Measurements from ENCODE around the gene CPXM2.
A peak's percentile ranks its signal among the peaks of the same experiment; 100 is the strongest.

Gene CPXM2

GRCh38 chr10:123882681-123883445, 8.7 kb downstream of the CPXM2 start:
- no peak for TF ChIP-seq JUND (IDR thresholded peaks at IDR 0.05; ENCODE audit: low read depth)
- DNase-seq (ENCODE audit: low read depth in 1 of 2, low spot score in 1 of 2) = no peak
- in situ Hi-C loops (cut with HindIII; ENCODE audit: low pct_unique_long_range_greater_than_20kb, low sequenced_read_pairs) = no loop called here

GRCh38 chr10:123882177-123882576, 9.4 kb downstream of the CPXM2 start:
- no peak for TF ChIP-seq JUND (IDR thresholded peaks at IDR 0.05; ENCODE audit: low read depth)

GRCh38 chr10:123879606-123880257, 11.9 kb downstream of the CPXM2 start:
- in situ Hi-C loops (cut with HindIII; ENCODE audit: low pct_unique_long_range_greater_than_20kb, low sequenced_read_pairs) = no loop called here
- TF ChIP-seq JUND (IDR thresholded peaks at IDR 0.05; ENCODE audit: low read depth) = no peak
- no peak for DNase-seq (ENCODE audit: low read depth in 1 of 2, low spot score in 1 of 2)

More at GRCh38 chr10:123882177-123882576, 9.4 kb downstream of the CPXM2 start:
- in situ Hi-C loops (cut with HindIII; ENCODE audit: low pct_unique_long_range_greater_than_20kb, low sequenced_read_pairs) = no loop called here
- no peak for DNase-seq (ENCODE audit: low read depth in 1 of 2, low spot score in 1 of 2)

DNA sequence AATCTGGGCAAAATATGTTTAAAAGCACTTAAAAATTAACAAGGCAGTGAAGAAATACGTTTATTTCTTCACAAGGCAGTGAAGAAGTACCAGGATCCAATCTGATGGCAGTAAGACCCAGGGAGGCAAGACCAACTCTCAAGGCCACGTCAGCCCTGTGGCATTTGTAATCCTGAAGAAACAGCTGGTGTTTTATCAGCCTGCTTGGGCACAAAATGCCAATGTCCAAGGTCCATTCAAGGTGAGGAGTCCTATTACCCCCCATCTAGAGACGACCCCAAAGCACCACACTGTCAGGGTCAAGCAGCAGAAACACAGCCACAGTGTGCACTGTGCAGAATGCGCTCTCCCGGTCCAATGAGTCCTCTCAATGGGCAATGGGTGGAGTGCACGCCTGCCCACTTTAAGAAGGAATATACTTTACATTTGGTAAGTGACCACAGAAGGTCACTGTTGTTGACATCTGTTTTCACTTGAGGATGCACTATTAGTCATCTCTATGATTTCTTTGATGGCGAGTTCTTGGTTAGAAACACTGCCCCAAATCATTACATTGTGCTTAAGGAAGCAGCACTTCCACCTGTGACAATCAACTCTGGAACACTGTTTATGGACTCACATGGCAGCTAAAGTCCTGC, 12.8 kb downstream of the CPXM2 start:
- no peak for DNase-seq (ENCODE audit: low read depth in 1 of 2, low spot score in 1 of 2)
- in situ Hi-C loops (cut with HindIII; ENCODE audit: low pct_unique_long_range_greater_than_20kb, low sequenced_read_pairs) = no loop called here
- no peak for TF ChIP-seq JUND (IDR thresholded peaks at IDR 0.05; ENCODE audit: low read depth)

GRCh38 chr10:123870260-123870659, 21.3 kb downstream of the CPXM2 start:
- in situ Hi-C loops (cut with HindIII; ENCODE audit: low pct_unique_long_range_greater_than_20kb, low sequenced_read_pairs) = no loop called here

DNA sequence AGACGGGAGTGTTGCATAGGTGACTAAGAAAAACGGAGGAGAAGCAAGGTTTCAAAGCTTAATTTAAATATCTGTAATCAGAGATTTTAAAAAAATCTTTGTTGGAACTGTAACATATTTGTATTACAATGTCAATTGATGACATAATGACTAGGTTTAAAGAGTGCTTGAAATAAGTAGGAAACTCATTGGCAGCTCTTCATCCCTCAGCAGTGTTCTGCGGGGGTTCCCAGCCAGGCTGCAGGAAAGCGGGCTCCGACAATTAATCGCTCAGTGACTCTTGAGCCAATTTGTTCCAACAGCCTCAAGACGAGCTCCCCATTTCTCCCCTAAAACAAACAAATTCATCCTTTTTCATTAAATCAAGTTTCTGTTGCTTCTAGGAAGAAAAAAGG, 22.6 kb downstream of the CPXM2 start:
- no peak for TF ChIP-seq JUND (IDR thresholded peaks at IDR 0.05; ENCODE audit: low read depth)
- in situ Hi-C loops (cut with HindIII; ENCODE audit: low pct_unique_long_range_greater_than_20kb, low sequenced_read_pairs) = no loop called here
- DNase-seq (ENCODE audit: low read depth in 1 of 2, low spot score in 1 of 2) = no peak

More at GRCh38 chr10:123870260-123870659, 21.3 kb downstream of the CPXM2 start:
- no peak for DNase-seq (ENCODE audit: low read depth in 1 of 2, low spot score in 1 of 2)
- no peak for TF ChIP-seq JUND (IDR thresholded peaks at IDR 0.05; ENCODE audit: low read depth)

- no peak for TF ChIP-seq JUND (IDR thresholded peaks at IDR 0.05; ENCODE audit: low read depth)
- in situ Hi-C loops (cut with HindIII; ENCODE audit: low pct_unique_long_range_greater_than_20kb, low sequenced_read_pairs) = no loop called here
- DNase-seq (ENCODE audit: low read depth in 1 of 2, low spot score in 1 of 2) = no peak
Measured at GRCh38 chr10:123868038-123869019, 23.3 kb downstream of the CPXM2 start.

DNA sequence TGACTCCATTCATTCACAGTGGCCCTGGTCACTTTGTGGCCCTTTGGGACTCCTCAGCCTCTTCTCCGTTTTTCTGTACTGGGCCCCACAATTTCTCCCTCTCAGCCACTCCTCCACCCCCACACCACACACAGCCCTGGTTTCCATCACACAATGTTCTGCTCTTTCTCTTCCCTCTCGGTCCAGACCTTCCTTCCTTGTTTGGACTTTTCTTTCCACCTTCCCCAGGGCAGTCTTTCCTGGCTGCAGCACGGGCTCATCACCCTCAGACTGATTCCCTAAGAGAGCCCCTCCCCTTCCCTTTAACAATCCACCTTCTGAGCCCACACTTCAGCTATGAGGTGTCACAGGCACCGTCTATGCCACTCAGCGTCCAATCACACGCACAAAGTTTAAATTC, 25.7 kb downstream of the CPXM2 start:
- in situ Hi-C loops (cut with HindIII; ENCODE audit: low pct_unique_long_range_greater_than_20kb, low sequenced_read_pairs) = no loop called here
- TF ChIP-seq JUND (IDR thresholded peaks at IDR 0.05; ENCODE audit: low read depth) = no peak
- DNase-seq (ENCODE audit: low read depth in 1 of 2, low spot score in 1 of 2) = no peak

DNA sequence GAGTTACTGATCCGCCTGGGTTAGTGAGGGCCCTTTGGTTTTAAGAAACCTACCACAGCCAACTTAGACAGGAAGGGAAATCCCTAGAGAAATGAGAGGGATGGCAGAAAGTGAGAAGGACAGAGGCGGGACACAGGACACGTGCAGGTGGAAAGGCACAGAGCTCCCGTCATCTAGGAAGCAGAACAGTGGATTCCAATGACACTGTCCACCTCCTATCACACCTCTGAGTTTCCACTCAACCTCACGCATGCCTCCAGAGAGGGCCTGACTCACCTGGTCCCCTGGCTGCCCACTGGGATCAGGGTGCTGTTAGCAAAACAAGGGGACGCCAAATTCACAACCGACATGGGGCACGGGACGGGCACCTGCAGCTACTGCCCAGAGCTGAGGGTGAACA, 26.3 kb downstream of the CPXM2 start:
- DNase-seq (ENCODE audit: low read depth in 1 of 2, low spot score in 1 of 2) = no peak
- in situ Hi-C loops (cut with HindIII; ENCODE audit: low pct_unique_long_range_greater_than_20kb, low sequenced_read_pairs) = no loop called here
- TF ChIP-seq JUND (IDR thresholded peaks at IDR 0.05; ENCODE audit: low read depth) = no peak

DNA sequence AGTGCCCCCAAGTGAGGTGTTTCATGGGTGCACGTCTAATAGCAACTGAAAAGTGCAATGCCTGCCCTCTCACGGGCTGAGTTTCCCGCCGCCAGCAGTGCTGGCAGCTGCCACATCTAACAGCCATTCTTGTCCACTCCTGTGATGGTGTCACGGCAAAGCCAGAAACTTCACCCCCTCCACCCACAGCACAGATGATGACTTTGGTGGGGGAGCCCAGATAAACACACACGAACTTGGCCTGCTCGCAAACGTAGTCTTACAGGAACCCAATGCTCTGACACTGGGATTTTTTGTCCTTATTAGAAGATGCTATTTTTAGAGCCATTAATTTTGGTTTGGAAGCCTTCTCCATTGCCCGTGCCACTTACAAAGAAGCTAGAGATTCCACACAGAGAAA, 26.7 kb downstream of the CPXM2 start:
- no peak for TF ChIP-seq JUND (IDR thresholded peaks at IDR 0.05; ENCODE audit: low read depth)
- no peak for DNase-seq (ENCODE audit: low read depth in 1 of 2, low spot score in 1 of 2)
- in situ Hi-C loops (cut with HindIII; ENCODE audit: low pct_unique_long_range_greater_than_20kb, low sequenced_read_pairs) = no loop called here

DNA sequence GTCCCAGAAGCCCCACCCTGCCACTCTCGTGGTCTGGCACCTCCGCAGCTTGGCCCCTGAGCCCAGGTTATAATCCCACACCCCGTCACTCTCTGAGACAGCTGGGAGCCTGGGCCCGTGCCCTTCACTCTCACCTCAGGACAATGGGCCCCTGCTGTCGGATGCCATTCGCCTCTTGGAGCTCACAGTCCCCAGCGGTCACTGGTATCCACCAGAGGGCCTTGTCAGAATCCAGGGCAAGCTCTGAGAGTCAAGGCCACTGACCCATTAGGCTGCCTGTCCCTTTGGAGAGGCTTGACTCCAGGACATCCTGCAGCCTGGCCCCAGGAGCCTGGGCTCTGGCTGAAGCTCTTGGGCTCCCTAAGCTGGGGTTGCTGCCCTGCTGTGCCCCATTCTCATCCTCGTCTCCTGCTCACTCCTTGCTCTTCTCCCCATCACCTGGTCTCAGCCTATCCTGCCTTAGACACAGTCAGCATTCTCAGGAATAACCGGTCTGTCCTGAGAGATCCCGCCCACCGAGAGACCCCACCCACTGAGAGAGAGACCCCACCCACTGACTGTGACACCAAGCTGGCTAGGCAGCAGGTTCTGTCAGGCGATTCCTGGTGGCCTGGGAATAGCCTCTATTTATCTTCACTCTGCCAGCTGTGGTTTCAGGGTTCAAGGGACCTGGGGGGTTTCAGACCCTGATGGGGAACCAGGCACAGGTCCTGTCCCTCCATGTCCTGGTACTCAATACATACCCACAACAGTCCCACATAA, 27.7 kb downstream of the CPXM2 start:
- DNase-seq (ENCODE audit: low read depth in 1 of 2, low spot score in 1 of 2) = peak in 1 of 2 experiments; percentile 83
- in situ Hi-C loops (cut with HindIII; ENCODE audit: low pct_unique_long_range_greater_than_20kb, low sequenced_read_pairs) = no loop called here
- TF ChIP-seq JUND (IDR thresholded peaks at IDR 0.05; ENCODE audit: low read depth) = no peak

Measured in T47D (cell line).